HG02852 (cell line): Measurements from ENCODE around the gene SLC39A11.

Experiments used
- ATAC-seq: cut with Tn5 transposase; IDR thresholded peaks from one replicate; pipeline ENCODE4 v1.9.1; 2021; ENCODE audit warnings: mild to moderate bottlenecking, moderate library complexity; ENCODE audit not compliant: unreplicated experiment

SLC39A11 gene

GRCh38 chr17:73045724-73046123 lies 46.8 kb downstream of the SLC39A11 start:
- ATAC-seq = no peak

GRCh38 chr17:73043686-73044581 lies 48.6 kb downstream of the SLC39A11 start:
- no peak for ATAC-seq

- ATAC-seq = no peak
Measured at GRCh38 chr17:73042809-73043685, 49.4 kb downstream of the SLC39A11 start.

GRCh38 chr17:73042225-73042624 lies 50.3 kb downstream of the SLC39A11 start:
- no peak for ATAC-seq

GRCh38 chr17:73039282-73039681 lies 53.2 kb downstream of the SLC39A11 start:
- ATAC-seq = no peak

GRCh38 chr17:73031472-73031871 lies 61.0 kb downstream of the SLC39A11 start:
- no peak for ATAC-seq

- ATAC-seq = no peak
Measured at GRCh38 chr17:73030995-73031394, 61.5 kb downstream of the SLC39A11 start.

- no peak for ATAC-seq
Measured at GRCh38 chr17:73030501-73030921, 62.0 kb downstream of the SLC39A11 start.

GRCh38 chr17:73029991-73030390 lies 62.5 kb downstream of the SLC39A11 start:
- ATAC-seq = no peak

GRCh38 chr17:73029021-73029420 lies 63.5 kb downstream of the SLC39A11 start:
- no peak for ATAC-seq

- ATAC-seq = no peak
Measured at GRCh38 chr17:73028299-73028755, 64.2 kb downstream of the SLC39A11 start.

- no peak for ATAC-seq
Measured at GRCh38 chr17:73027130-73027741, 65.3 kb downstream of the SLC39A11 start.

GRCh38 chr17:73025041-73025560 lies 67.4 kb downstream of the SLC39A11 start:
- ATAC-seq = no peak

- no peak for ATAC-seq
Measured at GRCh38 chr17:73023759-73024158, 68.7 kb downstream of the SLC39A11 start.

- no peak for ATAC-seq
Measured at GRCh38 chr17:73022694-73023093, 69.8 kb downstream of the SLC39A11 start.

GRCh38 chr17:73021771-73022170 lies 70.7 kb downstream of the SLC39A11 start:
- ATAC-seq = no peak

GRCh38 chr17:73020110-73020509 lies 72.4 kb downstream of the SLC39A11 start:
- ATAC-seq = no peak

GRCh38 chr17:73018599-73018998 lies 73.9 kb downstream of the SLC39A11 start:
- ATAC-seq = no peak

- ATAC-seq = no peak
Measured at GRCh38 chr17:73017658-73018057, 74.8 kb downstream of the SLC39A11 start.

- ATAC-seq = no peak
Measured at GRCh38 chr17:73015722-73016276, 76.7 kb downstream of the SLC39A11 start.
